VCaP (cell line): ENCODE results near the gene ARAP1.

Experiments used
- H3K27ac ChIP-seq: fragments of 450-650 bp; 2 replicates; pipeline ENCODE4 v1.5.1; 2017
- TF ChIP-seq, protein P1 (sequence below): fragments of 450-650 bp; conservative IDR thresholded peaks from 2 replicates; pipeline ENCODE4 v1.5.1; 2017; ENCODE audit warnings: mild to moderate bottlenecking, moderate library complexity

The ARAP1 gene

DNA sequence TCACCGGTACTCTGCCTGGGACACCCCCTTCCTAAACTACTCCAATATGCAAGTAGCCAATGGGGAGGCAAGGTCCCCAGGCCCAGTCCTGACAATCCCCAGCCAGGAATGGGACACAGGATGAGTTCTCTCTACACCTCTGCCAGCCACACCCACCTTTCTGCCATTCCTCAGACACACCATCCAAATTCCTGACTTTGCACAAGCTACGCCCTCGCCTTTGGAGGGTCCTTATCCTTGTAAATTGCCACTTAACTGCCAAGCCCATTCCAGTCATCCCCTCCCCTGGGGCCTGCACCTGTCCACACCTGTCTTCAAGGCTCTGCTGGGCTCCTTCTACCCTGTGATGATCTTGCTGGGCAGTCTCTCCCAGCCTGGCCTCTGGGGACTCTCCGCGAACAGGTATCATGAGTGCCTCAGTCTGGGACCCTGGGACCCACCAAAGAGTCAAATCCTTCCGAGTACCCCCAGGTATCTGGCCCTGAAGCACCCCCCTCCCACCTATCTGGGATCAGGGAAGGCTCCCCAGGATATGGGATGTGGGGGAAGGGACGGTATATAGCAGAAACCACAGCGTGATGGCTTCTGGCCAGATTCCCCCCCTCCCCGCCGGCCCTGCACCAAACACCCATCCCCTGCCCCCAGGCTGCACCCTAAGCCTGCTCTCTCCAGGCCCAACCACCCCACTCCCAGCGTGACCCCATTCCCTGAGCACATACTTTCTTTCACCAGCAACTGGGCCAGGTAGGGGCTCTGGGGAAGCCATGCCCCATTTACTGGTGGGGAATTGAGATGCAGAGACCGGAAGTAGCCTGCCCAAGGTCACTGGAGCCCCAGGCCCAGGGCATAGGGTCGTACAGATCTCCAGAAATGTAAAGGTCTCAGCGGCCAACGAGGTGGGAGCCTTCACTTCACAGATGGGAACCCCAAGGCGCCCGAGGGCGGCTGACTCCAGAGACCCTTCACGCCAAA, 806 bp downstream of the ARAP1 start:
- peak overlapping the region; percentile 78 for H3K27ac ChIP-seq
- TF ChIP-seq, protein P1, sequence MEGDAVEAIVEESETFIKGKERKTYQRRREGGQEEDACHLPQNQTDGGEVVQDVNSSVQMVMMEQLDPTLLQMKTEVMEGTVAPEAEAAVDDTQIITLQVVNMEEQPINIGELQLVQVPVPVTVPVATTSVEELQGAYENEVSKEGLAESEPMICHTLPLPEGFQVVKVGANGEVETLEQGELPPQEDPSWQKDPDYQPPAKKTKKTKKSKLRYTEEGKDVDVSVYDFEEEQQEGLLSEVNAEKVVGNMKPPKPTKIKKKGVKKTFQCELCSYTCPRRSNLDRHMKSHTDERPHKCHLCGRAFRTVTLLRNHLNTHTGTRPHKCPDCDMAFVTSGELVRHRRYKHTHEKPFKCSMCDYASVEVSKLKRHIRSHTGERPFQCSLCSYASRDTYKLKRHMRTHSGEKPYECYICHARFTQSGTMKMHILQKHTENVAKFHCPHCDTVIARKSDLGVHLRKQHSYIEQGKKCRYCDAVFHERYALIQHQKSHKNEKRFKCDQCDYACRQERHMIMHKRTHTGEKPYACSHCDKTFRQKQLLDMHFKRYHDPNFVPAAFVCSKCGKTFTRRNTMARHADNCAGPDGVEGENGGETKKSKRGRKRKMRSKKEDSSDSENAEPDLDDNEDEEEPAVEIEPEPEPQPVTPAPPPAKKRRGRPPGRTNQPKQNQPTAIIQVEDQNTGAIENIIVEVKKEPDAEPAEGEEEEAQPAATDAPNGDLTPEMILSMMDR, result no peak

DNA sequence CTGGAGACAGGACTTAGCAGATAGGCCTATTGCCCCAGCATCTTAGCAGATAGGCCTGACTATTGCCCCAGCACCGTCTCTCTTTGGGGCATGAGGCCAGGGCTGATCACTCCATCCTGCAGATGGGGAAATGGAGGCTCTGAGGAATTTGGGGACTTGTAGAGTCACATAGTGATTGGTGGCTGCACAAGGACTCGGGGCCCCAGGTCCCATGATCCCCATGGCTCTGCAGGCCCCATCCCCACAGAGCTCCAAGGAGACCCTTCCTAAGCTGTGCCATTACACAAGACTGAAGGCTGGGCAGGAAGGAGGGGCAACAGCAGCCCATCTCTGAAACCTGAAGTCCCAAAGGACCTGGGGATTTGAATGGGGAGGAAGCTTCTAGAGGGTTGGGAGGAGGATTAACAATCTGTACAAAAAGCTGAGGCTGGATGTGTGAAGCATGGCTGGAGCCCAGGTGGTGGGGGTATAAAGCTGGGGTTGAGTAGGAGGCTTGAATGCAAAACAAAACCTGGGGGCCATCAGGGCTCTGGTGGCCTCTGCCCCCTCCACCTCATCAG, 1.6 kb downstream of the ARAP1 start:
- TF ChIP-seq, protein P1, result no peak
- H3K27ac ChIP-seq, result no peak overlapping the region

DNA sequence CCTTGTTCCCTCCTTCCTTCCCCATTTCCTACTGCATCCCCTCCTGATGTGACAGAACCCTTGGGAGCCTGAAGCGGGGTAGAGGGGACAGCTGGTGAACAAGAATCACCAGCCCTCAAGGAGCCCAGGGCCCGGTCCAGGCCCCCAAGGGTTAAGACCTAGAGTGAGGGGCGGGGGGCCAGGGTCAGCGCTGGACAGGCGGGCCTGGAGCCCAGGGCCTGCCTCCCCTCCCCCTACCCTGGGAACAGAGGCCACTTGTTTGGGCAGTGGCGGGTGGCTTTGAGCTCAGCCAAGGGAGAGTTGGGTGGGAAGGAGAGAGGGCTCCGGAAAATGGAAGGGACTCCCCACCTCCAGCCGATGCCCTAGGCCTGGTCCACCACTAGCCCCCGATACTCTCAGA, 2.1 kb downstream of the ARAP1 start:
- no peak overlapping the region for H3K27ac ChIP-seq
- TF ChIP-seq, protein P1, result no peak

DNA sequence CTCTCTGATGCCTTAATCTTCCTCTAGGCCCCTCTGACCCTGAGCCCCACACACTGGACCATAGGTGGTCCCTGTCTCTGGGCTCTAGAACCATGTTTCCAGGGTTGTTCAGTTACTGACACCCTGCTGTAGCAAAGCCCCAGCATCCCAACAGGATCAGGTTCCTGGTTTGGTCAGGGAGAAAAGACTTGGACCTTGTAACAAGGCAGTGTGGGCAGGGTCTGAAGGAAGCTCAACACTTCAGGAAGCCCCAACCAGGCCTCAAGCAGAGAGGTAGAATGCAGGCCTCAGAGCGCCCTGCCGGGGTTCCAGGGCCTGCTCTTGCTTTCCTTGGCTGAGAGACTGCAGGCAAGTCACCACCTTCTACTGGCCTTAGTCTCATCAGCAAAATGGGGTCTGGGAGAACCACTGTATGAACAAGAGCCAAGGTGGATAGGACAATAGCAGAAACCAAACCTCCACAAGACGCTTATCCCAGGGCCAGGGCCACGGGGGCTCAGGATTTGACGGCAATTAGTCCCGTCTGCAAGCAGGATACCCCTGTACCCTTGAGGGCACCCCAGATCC, 4.8 kb downstream of the ARAP1 start:
- no peak overlapping the region for H3K27ac ChIP-seq
- TF ChIP-seq, protein P1, result no peak

DNA sequence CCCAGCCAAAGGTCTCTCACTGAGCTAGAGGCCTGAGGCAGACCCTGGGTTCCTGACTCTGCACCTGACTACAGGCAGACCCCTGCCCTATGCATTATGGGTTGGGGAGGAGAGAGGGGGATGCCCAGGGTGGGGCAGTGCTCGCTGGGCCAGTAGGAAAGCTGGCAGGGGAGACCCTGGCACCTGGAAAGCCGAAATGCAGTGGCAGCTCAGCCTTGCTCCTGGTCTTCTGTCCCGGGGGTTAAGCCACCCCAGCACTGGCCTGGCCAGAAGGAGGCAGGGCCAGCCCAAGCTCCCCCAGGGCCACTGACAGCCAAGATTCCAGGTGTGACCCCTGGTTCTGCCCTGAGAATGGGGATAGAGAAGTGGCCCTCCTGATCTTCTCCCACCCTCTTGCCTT, 5.4 kb downstream of the ARAP1 start:
- no peak overlapping the region for H3K27ac ChIP-seq
- TF ChIP-seq, protein P1, result no peak

DNA sequence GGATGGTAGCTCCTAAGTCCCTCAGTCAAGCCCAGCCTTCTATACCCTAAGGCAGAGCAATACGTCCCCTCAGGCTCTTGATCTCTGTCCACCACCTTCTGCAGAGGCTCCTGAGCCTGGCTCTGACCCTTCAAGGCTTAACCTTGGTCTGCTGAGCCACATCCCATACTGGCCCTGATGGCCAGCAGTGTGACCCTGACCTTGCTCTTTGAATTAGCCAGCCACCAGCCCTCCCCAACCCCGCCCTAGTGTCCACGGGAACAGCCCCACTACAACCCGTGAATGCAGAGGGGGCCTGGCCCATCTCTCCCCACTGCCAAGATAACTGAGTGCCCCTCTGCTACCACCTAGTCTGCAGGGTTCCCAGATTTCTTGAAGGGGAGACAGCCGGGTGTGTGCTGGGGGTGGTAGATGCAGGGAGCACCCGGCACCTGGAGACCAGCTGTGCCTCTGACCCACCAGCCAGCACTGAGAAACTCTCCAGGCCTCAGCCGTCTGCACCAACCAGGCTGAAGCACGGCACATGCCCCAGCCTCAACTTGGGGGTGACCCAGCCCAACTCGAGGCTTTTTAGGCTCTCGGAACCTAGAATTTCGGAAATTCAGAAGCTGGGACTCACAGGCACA, 6.2 kb downstream of the ARAP1 start:
- no peak overlapping the region for H3K27ac ChIP-seq
- TF ChIP-seq, protein P1, result no peak

DNA sequence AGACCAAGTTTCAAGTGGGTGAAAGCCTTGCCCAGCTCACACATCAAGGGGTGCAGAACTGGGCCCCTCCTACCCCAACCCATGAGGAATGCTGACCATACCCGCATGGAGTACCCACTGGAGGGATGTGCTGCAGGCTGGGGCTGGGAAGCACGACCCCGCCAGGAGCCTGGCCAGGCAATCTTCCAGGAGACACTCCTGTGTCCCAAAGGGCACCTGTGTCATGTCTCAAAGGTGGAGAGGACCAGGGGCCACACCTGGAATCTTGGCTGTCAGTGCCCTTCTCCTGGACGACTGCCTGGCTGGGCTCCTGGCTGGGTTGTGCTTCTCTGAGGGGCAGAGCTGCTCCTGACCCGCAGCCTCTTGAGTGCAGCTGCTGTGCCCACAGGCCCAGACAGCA, 6.7 kb downstream of the ARAP1 start:
- TF ChIP-seq, protein P1, result no peak
- no peak overlapping the region for H3K27ac ChIP-seq
